GM21529 (cell line): ENCODE data around the gene MEIOB.

Experiments used
- ATAC-seq: cut with Tn5 transposase; IDR thresholded peaks from one replicate; pipeline ENCODE4 v1.9.1; 2021; ENCODE audit not compliant: unreplicated experiment

MEIOB gene

DNA sequence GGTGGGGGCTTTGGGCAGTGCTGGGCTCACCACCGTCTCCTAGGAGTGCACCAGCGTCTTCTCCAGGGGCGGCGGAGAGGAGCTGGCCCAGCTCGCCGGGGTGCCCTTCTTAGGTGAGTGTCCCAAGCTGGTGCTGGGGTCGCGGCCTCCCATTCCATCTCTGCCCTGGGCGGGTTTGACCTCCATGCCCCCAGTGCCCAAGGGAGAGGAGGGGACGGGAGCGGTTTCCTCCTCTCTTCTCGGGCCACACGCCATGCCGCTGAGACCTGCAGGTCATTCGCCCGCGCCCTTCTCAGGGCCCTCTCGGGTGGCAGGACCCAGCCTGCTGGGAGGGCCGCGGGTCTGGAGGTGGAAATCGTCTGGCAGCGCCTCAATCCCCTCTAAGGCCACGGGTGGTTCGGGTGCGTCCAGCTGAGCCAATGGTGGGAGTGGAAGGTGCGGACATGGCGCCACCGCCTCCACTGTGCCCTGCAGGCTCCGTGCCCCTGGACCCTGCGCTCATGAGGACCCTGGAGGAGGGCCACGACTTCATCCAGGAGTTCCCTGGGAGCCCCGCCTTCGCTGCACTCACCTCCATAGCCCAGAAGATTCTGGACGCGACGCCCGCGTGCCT, 83.8 kb downstream of the MEIOB start:
- no peak for ATAC-seq

- ATAC-seq: no peak
These were observed 84.5 kb downstream of the MEIOB start for GRCh38 chr16:1787322-1788094.

DNA sequence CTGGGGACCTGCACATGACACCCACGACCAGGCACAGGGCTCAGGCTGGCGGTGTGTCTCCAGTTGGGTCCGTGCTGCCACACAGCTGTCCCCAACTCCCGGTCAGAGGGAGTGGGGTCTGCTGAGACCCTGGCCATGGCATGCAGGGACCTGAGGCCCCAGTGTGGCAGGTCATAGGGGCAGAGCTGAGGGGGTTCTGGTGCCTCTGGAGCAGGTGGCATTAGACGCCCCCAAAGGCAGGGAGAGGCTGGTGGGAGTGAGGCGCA, 85.0 kb downstream of the MEIOB start:
- ATAC-seq: no peak

- no peak for ATAC-seq
These were observed 85.5 kb downstream of the MEIOB start for GRCh38 chr16:1786242-1787055.

DNA sequence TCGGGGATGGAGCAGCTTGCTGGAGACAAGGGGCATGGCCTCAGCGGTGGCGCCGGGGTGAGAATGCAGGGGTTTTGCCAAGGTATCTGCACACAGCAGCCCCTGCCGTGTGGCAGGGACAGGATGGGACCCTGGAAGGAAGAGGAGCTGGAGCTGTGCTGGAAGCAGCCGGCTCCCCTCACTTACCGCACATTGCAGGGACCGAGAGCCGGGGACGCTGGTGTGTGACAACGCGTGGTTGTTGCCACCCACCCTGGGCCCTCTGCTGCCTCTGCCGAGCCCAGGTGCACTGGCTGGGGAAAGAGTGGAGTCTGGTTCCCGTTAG, 86.2 kb downstream of the MEIOB start:
- no peak for ATAC-seq

DNA sequence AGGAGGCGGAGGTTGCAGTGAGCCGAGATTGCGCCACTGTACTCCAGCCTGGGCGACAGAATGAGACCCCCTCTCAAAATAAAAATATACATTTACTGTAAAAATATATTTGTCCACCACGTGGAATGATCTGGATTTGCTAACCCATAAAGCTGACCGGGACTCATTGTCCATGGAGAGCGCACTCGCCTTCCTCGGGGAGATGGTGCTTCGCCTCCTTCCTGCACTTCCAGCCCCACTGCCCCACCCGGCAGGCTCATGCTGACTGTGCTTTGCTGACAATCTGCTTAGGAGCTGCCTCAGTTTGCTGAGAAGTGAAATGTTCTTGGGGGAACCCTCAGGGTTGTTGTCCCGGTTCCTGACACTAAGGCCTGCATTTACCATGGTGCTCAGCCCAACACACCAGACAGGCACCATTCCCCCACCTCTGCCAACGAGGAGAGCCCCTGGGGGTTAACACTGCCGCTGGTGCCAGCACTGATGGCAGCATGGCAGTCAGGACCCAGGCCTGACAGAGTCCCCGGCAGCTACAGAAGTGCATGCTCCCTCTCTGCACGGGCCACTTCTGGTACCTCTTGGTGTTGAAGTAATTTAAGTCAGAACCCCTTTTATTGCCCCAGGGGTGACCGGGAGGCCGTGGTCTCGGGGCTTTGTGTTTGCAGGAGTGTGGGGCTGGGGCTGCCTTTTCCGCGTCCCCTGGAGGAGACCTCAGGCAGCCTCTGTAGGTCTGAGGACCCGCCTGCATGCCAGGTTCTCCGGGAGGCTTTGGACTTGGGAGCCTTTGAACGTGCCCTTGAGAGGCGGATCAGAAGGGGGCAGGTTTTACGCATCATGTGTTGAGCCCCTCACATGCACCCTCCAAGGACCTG, 86.8 kb downstream of the MEIOB start:
- ATAC-seq: no peak
